ENCODE measurements around the gene GDAP1L1. TPM values are rescaled to one million over a fixed set of nuclear protein-coding genes. Genes with fewer than 3 reads are reported as not detected.

Gene GDAP1L1
- total RNA-seq, 2 donors from 2014 or later: 1.5 TPM; not detected in 1

DNA sequence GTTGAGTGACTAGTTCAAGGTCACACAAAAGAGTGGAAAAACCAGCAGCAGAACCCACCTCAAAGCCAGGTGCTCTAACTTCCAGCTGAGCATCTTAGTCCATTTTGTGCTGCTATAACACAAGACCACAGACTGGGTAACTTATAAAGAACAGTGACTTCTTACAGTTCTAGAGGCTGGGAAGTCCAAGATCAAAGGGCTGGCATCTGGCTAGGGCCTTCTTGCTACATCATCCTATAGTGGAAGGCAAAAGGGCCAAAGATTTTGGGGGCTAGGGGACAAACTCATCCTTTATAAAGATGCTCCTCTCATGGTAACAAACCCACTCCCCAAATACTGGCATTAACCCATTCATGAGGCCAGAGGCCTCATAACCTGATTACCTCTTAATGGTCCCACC lies 54.2 kb downstream of the GDAP1L1 start:
- no peaks in the 10 kb centered on the region for H3K27me3 ChIP-seq (replicated peaks; ENCODE audit: insufficient read depth)
- DNase-seq (ENCODE audit: low spot score): no peak
- H3K36me3 ChIP-seq: no peaks in the 10 kb centered on the region
- intact Hi-C loops (cut with DNase I): no loop called here
- H3K9me3 ChIP-seq: no peaks in the 10 kb centered on the region
- H3K27ac ChIP-seq: no peak overlapping the region
- peaks cover 2% of the 10 kb centered on the region for H3K4me1 ChIP-seq (replicated peaks)
- no peak overlapping the region for H3K4me3 ChIP-seq
- TF ChIP-seq POLR2AphosphoS5 (IDR thresholded peaks at IDR 0.05): no peak
- TF ChIP-seq, protein P1, sequence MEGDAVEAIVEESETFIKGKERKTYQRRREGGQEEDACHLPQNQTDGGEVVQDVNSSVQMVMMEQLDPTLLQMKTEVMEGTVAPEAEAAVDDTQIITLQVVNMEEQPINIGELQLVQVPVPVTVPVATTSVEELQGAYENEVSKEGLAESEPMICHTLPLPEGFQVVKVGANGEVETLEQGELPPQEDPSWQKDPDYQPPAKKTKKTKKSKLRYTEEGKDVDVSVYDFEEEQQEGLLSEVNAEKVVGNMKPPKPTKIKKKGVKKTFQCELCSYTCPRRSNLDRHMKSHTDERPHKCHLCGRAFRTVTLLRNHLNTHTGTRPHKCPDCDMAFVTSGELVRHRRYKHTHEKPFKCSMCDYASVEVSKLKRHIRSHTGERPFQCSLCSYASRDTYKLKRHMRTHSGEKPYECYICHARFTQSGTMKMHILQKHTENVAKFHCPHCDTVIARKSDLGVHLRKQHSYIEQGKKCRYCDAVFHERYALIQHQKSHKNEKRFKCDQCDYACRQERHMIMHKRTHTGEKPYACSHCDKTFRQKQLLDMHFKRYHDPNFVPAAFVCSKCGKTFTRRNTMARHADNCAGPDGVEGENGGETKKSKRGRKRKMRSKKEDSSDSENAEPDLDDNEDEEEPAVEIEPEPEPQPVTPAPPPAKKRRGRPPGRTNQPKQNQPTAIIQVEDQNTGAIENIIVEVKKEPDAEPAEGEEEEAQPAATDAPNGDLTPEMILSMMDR (IDR thresholded peaks at IDR 0.05): no peak
- no peak for TF ChIP-seq POLR2A (IDR thresholded peaks at IDR 0.05)

DNA sequence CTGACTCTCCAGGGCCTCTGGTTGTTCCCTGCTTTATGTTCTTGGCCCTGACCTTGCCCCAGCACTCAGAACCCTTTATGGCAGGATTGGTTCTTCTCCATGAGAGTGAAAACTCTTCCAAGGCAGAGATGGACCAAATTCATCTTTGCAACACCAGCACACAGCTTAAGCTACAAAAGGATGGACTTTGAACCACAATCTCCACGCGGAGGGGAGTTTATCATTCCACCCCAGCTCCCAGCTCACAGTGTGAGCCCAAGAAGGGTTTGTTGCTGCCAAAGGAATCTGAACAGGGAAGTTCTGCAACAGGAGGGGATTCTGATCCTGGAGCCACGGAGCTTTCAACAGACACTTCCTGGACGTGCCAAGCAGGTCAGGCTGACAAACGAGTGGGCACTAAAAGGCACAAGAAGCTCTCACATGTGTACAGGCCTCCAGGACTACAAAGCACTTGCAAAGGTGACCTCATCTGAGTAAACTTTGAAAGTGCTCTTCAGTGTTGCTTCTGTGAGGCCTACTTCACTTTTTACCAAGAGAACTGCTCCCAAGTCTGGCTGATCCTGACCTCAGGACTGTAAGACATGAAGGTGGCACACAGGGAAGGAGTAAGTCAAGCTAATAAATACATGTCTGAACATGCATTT lies 55.0 kb downstream of the GDAP1L1 start:
- H3K36me3 ChIP-seq: no peaks in the 10 kb centered on the region
- WGBS: 34% methylated on average over 5 of the region's 5 CpGs

DNA sequence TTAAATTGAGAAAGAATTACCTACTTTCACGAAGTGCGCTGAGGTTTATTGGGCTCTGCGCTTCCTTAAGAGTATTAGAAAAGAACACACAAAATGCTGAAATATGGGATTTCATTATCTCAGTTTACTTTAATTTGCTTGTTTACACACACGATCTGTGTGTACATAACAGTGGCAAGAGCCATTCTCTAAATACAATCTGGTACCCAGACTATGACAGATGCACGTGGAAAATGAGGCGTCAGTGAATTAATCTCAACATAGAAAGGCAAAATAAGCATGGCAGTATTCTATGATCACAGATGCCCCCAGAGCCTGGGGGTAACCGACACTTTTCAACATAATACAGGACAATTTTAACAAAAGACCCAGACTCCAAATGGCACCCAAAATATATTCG lies 55.6 kb downstream of the GDAP1L1 start:
- no peaks in the 10 kb centered on the region for H3K27me3 ChIP-seq (replicated peaks; ENCODE audit: insufficient read depth)
- no peak overlapping the region for H3K4me3 ChIP-seq
- H3K9me3 ChIP-seq: no peaks in the 10 kb centered on the region
- TF ChIP-seq POLR2A (IDR thresholded peaks at IDR 0.05) (no peak), POLR2AphosphoS5 (IDR thresholded peaks at IDR 0.05) (no peak)
- TF ChIP-seq, protein P1 (IDR thresholded peaks at IDR 0.05): no peak
- H3K36me3 ChIP-seq: no peaks in the 10 kb centered on the region
- no peak for DNase-seq (ENCODE audit: low spot score)
- intact Hi-C loops (cut with DNase I): no loop called here
- H3K4me1 ChIP-seq (replicated peaks): peaks cover 2% of the 10 kb centered on the region
- 57% methylated on average over 8 of the region's 8 CpGs for WGBS
- H3K27ac ChIP-seq: peak overlapping the region in 1 of 2 donors; percentile 26

More for the DNA sequence above, 55.0 kb downstream of the GDAP1L1 start:
- Histone ChIP-seq H3K4me1 (replicated peaks) (peaks cover 2% of the 10 kb centered on the region), H3K4me3 (no peak overlapping the region), H3K27me3 (replicated peaks; ENCODE audit: insufficient read depth) (no peaks in the 10 kb centered on the region), H3K27ac (peak overlapping the region in 1 of 2 donors; percentile 26), H3K9me3 (no peaks in the 10 kb centered on the region)
- no peak for TF ChIP-seq POLR2A (IDR thresholded peaks at IDR 0.05)
- peak; percentile 28 for TF ChIP-seq POLR2AphosphoS5 (IDR thresholded peaks at IDR 0.05)
- TF ChIP-seq, protein P1 (IDR thresholded peaks at IDR 0.05): no peak
- DNase-seq (ENCODE audit: low spot score): peak; percentile 25
- intact Hi-C loops (cut with DNase I): no loop called here

DNA sequence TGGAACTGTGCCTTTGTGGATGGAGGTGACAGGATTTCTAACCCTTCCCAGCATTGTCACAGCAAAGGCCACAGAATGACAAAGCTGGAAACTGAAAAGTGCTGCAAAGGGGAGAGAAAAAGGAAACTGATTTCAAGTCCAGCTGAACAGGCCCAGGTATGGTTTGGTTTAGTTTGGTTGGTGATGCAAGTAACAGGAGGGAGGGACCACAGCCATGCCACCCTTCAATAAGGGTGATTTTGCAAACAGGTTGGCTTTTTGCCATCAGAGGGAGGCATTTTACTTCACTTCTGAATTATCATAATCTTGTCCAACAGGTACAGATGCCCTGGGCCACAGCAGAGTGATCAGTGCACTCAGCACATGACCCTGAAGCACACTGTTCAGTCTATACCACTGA lies 57.3 kb downstream of the GDAP1L1 start:
- Histone ChIP-seq H3K27me3 (replicated peaks; ENCODE audit: insufficient read depth) (no peaks in the 10 kb centered on the region), H3K36me3 (no peaks in the 10 kb centered on the region), H3K27ac (no peak overlapping the region), H3K4me3 (no peak overlapping the region), H3K9me3 (no peaks in the 10 kb centered on the region), H3K4me1 (replicated peaks) (peaks cover 2% of the 10 kb centered on the region)
- no peak for DNase-seq (ENCODE audit: low spot score)
- no peak for TF ChIP-seq POLR2A (IDR thresholded peaks at IDR 0.05)
- TF ChIP-seq, protein P1 (IDR thresholded peaks at IDR 0.05): no peak
- no peak for TF ChIP-seq POLR2AphosphoS5 (IDR thresholded peaks at IDR 0.05)
- intact Hi-C loops (cut with DNase I): no loop called here

DNA sequence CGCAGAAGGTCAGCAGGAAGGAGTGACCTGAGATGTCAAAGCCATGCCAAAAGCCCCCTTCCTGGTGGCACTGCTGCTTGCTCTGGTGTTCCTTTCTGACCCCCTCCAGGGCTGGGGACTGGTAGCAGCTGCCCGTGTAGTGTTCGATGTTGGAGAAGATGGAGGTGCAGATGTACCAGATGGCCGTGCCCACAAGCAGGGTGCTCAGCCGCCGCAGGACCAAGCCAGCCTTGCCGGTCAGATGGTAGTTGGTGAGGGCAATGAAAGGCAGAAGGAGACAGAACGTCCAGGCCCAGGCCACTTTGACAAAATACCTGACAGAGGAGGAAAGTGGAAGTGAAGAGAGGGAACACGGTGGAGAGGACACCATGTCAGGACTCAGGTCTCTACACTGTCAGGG lies 59.8 kb downstream of the GDAP1L1 start:
- no peak overlapping the region for H3K27ac ChIP-seq
- no peaks in the 10 kb centered on the region for H3K9me3 ChIP-seq
- DNase-seq (ENCODE audit: low spot score): no peak
- H3K4me3 ChIP-seq: no peak overlapping the region
- intact Hi-C loops (cut with DNase I): no loop called here
- no peaks in the 10 kb centered on the region for H3K27me3 ChIP-seq (replicated peaks; ENCODE audit: insufficient read depth)
- no peak for TF ChIP-seq POLR2AphosphoS5 (IDR thresholded peaks at IDR 0.05)
- TF ChIP-seq, protein P1 (IDR thresholded peaks at IDR 0.05): no peak
- no peak for TF ChIP-seq POLR2A (IDR thresholded peaks at IDR 0.05)
- 89% methylated on average over 9 of the region's 9 CpGs for whole genome bisulfite sequencing
- H3K36me3 ChIP-seq: no peaks in the 10 kb centered on the region
- peaks cover 10% of the 10 kb centered on the region for H3K4me1 ChIP-seq (replicated peaks)
